ENCODE results near the gene CACNA1G.

- TF ChIP-seq, protein P1, sequence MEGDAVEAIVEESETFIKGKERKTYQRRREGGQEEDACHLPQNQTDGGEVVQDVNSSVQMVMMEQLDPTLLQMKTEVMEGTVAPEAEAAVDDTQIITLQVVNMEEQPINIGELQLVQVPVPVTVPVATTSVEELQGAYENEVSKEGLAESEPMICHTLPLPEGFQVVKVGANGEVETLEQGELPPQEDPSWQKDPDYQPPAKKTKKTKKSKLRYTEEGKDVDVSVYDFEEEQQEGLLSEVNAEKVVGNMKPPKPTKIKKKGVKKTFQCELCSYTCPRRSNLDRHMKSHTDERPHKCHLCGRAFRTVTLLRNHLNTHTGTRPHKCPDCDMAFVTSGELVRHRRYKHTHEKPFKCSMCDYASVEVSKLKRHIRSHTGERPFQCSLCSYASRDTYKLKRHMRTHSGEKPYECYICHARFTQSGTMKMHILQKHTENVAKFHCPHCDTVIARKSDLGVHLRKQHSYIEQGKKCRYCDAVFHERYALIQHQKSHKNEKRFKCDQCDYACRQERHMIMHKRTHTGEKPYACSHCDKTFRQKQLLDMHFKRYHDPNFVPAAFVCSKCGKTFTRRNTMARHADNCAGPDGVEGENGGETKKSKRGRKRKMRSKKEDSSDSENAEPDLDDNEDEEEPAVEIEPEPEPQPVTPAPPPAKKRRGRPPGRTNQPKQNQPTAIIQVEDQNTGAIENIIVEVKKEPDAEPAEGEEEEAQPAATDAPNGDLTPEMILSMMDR (optimal IDR thresholded peaks at IDR 0.05 in 1 of 3, IDR thresholded peaks at IDR 0.05 in 1 of 3, conservative IDR thresholded peaks at IDR 0.05 in 1 of 3; ENCODE audit: extremely low read depth in 1 of 3, insufficient read depth in 2 of 3, low read length in 3 of 3): no peak
- TF ChIP-seq EZH2 (IDR thresholded peaks at IDR 0.05; ENCODE audit: low read length): no peak
These were observed 20.1 kb downstream of the CACNA1G start for GRCh38 chr17:50580646-50581045.
